HepG2 (cell line): Measurements from ENCODE around the gene CYP2S1. TPM values are rescaled to one million over a fixed set of nuclear protein-coding genes. Genes with fewer than 3 reads are reported as not detected.
A peak's percentile ranks its signal among the peaks of the same experiment; 100 is the strongest.

Experiments used
- AKAP8 ChIP-seq: sonication (generic); formaldehyde crosslinking; IDR thresholded peaks from 2 replicates; pipeline ENCODE4 v1.5.1; 2020; ENCODE audit warnings: mild to moderate bottlenecking, missing genetic modification reagents
- CREB1 ChIP-seq, 2 experiments: fragments of 450-650 bp in 1 of 2; IDR thresholded peaks; 2 replicates each; pipeline ENCODE4 v1.6.1; 2016 to 2017; ENCODE audit warnings: control low read depth in 1 of 2, mild to moderate bottlenecking in 1 of 2, missing compliant biosample characterization in 1 of 2, missing genetic modification characterization in 1 of 2
- DNMT1 ChIP-seq: sonication (generic); formaldehyde crosslinking; IDR thresholded peaks from 2 replicates; pipeline ENCODE4 v1.5.1; 2020; ENCODE audit warnings: mild to moderate bottlenecking, missing genetic modification reagents
- FOXA3 ChIP-seq: IDR thresholded peaks from 2 replicates; pipeline ENCODE4 v1.6.1; 2016; ENCODE audit warnings: missing genetic modification reagents, missing compliant biosample characterization
- GATAD1 ChIP-seq: IDR thresholded peaks from 2 replicates; pipeline ENCODE4 v1.6.1; 2016; ENCODE audit warnings: missing genetic modification reagents, missing compliant biosample characterization
- HCFC1 ChIP-seq: fragments of 150-350 bp; IDR thresholded peaks from 2 replicates; pipeline ENCODE4 v1.6.1; 2014; ENCODE audit warnings: low read depth, low read length
- IKZF4 ChIP-seq: sonication (generic); formaldehyde crosslinking; IDR thresholded peaks from 2 replicates; pipeline ENCODE4 v1.5.1; 2020; ENCODE audit warnings: borderline replicate concordance, mild to moderate bottlenecking, low read depth, missing genetic modification reagents; ENCODE audit errors: not compliant biosample characterization
- KDM2A ChIP-seq: sonication (generic); formaldehyde crosslinking; IDR thresholded peaks from 2 replicates; pipeline ENCODE4 v1.4.0; 2020; ENCODE audit warnings: low read depth, missing genetic modification reagents, borderline replicate concordance
- MEIS1 ChIP-seq: sonication (generic); formaldehyde crosslinking; IDR thresholded peaks from 2 replicates; pipeline ENCODE4 v1.9.0; 2021; ENCODE audit warnings: mild to moderate bottlenecking, missing genetic modification reagents, moderate library complexity, borderline replicate concordance
- MIXL1 ChIP-seq: IDR thresholded peaks from 2 replicates; pipeline ENCODE4 v1.6.1; 2016
- NFKBIZ ChIP-seq: IDR thresholded peaks from 2 replicates; pipeline ENCODE4 v1.6.1; 2018; ENCODE audit warnings: missing genetic modification reagents, missing compliant biosample characterization
- NR1H2 ChIP-seq: sonication (generic); formaldehyde crosslinking; IDR thresholded peaks from 2 replicates; pipeline ENCODE4 v1.8.1; 2022; ENCODE audit warnings: low read depth, missing genetic modification reagents, borderline replicate concordance
- TBX2 ChIP-seq: sonication (generic); formaldehyde crosslinking; IDR thresholded peaks from 2 replicates; pipeline ENCODE4 v1.5.0; 2020; ENCODE audit warnings: missing genetic modification reagents, mild to moderate bottlenecking, borderline replicate concordance
- ZFP36L1 ChIP-seq: sonication (generic); formaldehyde crosslinking; IDR thresholded peaks from 2 replicates; pipeline ENCODE4 v1.8.0; 2022; ENCODE audit warnings: mild to moderate bottlenecking, missing genetic modification reagents, moderate library complexity
- ZIK1 ChIP-seq: sonication (generic); formaldehyde crosslinking; IDR thresholded peaks from 2 replicates; pipeline ENCODE4 v1.5.0; 2020; ENCODE audit warnings: mild to moderate bottlenecking, low read depth, missing genetic modification reagents, borderline replicate concordance
- ZNF12 ChIP-seq: sonication (generic); formaldehyde crosslinking; IDR thresholded peaks from 2 replicates; pipeline ENCODE4 v1.5.0; 2020; ENCODE audit warnings: missing genetic modification reagents
- ZNF124 ChIP-seq: sonication (generic); formaldehyde crosslinking; IDR thresholded peaks from 2 replicates; pipeline ENCODE4 v1.4.0; 2020; ENCODE audit warnings: missing genetic modification reagents
- ZNF34 ChIP-seq: sonication (generic); formaldehyde crosslinking; IDR thresholded peaks from 2 replicates; pipeline ENCODE4 v1.4.0; 2020; ENCODE audit warnings: mild to moderate bottlenecking, missing genetic modification reagents, borderline replicate concordance
- ZNF605 ChIP-seq: sonication (generic); formaldehyde crosslinking; IDR thresholded peaks from 2 replicates; pipeline ENCODE4 v1.8.0; 2022; ENCODE audit warnings: mild to moderate bottlenecking, missing genetic modification reagents
- polyA plus RNA-seq, 8 experiments: library from polyadenylated mRNA; depleted of rRNA in 3 of 8; stranded (reverse) in 7 of 8; unstranded in 1 of 8; fragments of >200 nt; fragmentation: Illumina TruSeq in 4 of 8; extraction: Trizol in 4 of 8; gene quantifications; 2 replicates each; pipeline versions ENCODE4 v1.2.1 to v1.2.3, GENCODE V29; 2011 to 2016; ENCODE audit warnings: low read depth in 4 of 8, missing spikeins in 1 of 8, mixed read lengths in 1 of 8; ENCODE audit not compliant: insufficient read depth in 1 of 8
- total RNA-seq, 5 experiments: library from RNA; depleted of rRNA; stranded (reverse); fragments of >200 nt; fragmentation: Illumina TruSeq; extraction: Trizol; gene quantifications; 2 replicates each; pipeline ENCODE4 v1.2.3, GENCODE V29; 2016; ENCODE audit warnings: low read depth in 1 of 5
- TF ChIP-seq, protein P1 (sequence below): sonication (generic); formaldehyde crosslinking; IDR thresholded peaks from 2 replicates; pipeline ENCODE4 v1.5.0; 2020; ENCODE audit warnings: mild to moderate bottlenecking, low read depth, missing genetic modification reagents, borderline replicate concordance
- TF ChIP-seq, protein P2 (sequence below): sonication (generic); formaldehyde crosslinking; IDR thresholded peaks from 2 replicates; pipeline ENCODE4 v1.4.0; 2020; ENCODE audit warnings: mild to moderate bottlenecking, missing genetic modification reagents
- TF ChIP-seq, protein P3 (sequence below): IDR thresholded peaks from 2 replicates; pipeline ENCODE4 v1.6.1; 2016; ENCODE audit warnings: low read depth

The CYP2S1 gene
- total and polyA plus RNA-seq, 2 of the 13 experiments (the other 11 are each of a cell fraction or from before 2014, with no cell fraction given) = 0.09 to 2.1 TPM

DNA sequence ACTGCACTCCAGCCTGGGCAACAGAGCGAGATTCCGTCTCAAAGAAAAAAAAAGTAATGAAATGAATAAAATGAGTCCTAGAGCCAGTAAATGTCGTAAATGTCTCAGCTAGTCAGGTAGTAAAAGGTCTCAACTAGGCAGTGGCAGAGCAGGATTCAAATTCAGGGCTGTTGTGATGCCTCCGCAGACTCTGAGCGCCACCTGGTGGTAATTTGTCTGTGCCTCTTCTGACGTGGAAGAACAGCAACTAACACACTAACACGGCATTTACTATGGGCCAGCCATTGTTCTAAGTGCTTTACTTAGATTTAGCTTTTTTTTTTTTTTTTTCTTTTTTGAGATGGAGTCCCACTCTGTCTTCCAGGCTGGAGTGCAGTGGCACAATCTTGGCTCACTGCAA, 48.6 kb upstream of the CYP2S1 start (continued):
- TF ChIP-seq, protein P1, sequence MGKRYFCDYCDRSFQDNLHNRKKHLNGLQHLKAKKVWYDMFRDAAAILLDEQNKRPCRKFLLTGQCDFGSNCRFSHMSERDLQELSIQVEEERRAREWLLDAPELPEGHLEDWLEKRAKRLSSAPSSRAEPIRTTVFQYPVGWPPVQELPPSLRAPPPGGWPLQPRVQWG (CRISPR knock-in tag) = no peak
- no peak for TF ChIP-seq ZNF124
- TF ChIP-seq CREB1 (IDR thresholded peaks at IDR 0.05) = peak; percentile 39
- no peak for TF ChIP-seq CREB1 (CRISPR knock-in tag; IDR thresholded peaks at IDR 0.05)
- 0 out of 2 replicates have a peak, but pooled peaks have one; percentile 17 for TF ChIP-seq GATAD1 (CRISPR knock-in tag)
- no peak for TF ChIP-seq ZNF605 (CRISPR knock-in tag)
- no peak for TF ChIP-seq ZNF34 (CRISPR knock-in tag)
- no peak for TF ChIP-seq AKAP8
- TF ChIP-seq ZNF12 (CRISPR knock-in tag) = no peak
- TF ChIP-seq NR1H2 (CRISPR knock-in tag) = no peak
- no peak for TF ChIP-seq ZFP36L1 (CRISPR knock-in tag)
- TF ChIP-seq MIXL1 = 0 out of 2 replicates have a peak, but pooled peaks have one; percentile 30
- TF ChIP-seq, protein P2, sequence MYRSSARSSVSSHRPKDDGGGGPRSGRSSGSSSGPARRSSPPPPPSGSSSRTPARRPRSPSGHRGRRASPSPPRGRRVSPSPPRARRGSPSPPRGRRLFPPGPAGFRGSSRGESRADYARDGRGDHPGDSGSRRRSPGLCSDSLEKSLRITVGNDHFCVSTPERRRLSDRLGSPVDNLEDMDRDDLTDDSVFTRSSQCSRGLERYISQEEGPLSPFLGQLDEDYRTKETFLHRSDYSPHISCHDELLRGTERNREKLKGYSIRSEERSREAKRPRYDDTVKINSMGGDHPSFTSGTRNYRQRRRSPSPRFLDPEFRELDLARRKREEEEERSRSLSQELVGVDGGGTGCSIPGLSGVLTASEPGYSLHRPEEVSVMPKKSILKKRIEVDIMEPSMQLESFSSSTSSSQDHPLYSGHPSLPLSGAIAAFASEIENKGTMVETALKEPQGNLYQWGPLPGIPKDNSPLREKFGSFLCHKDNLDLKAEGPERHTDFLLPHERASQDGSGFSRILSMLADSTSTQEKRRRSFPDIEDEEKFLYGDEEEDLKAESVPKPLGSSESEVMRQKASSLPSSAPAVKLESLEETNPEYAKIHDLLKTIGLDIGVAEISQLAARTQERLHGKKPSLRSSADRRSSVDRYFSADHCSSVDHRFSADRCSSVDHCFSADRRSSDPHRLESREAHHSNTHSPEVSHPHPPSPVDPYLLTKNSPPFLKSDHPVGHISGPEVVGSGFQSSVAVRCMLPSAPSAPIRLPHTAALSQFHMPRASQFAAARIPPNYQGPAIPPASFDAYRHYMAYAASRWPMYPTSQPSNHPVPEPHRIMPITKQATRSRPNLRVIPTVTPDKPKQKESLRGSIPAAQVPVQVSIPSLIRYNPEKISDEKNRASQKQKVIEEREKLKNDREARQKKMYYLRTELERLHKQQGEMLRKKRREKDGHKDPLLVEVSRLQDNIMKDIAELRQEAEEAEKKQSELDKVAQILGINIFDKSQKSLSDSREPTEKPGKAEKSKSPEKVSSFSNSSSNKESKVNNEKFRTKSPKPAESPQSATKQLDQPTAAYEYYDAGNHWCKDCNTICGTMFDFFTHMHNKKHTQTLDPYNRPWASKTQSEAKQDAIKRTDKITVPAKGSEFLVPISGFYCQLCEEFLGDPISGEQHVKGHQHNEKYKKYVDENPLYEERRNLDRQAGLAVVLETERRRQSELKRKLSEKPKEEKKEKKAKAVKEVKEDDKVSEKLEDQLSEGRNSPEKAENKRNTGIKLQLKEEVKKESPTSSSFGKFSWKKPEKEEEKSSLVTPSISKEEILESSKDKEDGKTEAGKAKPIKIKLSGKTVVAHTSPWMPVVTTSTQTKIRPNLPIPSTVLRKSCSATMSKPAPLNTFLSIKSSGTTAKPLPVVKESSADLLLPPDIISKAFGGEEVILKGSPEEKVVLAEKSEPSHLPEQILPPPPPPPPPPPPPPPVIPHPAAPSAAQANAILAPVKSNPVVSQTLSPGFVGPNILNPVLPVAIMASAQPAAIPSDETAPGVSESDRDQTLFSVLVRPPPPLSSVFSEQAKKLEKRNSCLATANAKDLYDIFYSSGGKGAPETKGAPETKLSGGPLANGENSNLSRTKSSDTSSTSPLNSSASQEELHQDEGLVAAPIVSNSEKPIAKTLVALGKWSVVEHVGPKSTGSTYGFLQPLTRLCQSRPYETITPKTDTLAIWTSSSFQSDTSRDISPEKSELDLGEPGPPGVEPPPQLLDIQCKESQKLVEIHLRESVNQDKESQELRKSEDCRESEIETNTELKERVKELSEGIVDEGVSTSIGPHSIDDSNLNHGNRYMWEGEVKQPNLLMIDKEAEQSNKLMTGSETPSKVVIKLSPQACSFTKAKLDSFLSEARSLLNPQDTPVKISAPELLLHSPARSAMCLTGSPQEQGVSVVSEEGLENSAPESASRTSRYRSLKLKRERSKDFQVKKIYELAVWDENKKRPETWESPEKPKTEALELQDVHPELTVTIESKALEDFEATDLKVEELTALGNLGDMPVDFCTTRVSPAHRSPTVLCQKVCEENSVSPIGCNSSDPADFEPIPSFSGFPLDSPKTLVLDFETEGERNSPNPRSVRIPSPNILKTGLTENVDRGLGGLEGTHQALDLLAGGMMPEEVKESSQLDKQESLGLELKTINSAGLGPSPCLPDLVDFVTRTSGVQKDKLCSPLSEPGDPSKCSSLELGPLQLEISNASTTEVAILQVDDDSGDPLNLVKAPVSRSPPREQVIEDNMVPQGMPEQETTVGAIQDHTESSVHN (CRISPR knock-in tag) = no peak
- TF ChIP-seq IKZF4 (CRISPR knock-in tag) = no peak
- no peak for TF ChIP-seq HCFC1
- TF ChIP-seq FOXA3 = no peak
- TF ChIP-seq, protein P3, sequence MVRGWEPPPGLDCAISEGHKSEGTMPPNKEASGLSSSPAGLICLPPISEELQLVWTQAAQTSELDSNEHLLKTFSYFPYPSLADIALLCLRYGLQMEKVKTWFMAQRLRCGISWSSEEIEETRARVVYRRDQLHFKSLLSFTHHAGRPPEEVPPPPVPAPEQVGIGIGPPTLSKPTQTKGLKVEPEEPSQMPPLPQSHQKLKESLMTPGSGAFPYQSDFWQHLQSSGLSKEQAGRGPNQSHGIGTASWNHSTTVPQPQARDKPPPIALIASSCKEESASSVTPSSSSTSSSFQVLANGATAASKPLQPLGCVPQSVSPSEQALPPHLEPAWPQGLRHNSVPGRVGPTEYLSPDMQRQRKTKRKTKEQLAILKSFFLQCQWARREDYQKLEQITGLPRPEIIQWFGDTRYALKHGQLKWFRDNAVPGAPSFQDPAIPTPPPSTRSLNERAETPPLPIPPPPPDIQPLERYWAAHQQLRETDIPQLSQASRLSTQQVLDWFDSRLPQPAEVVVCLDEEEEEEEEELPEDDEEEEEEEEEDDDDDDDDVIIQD = no peak
- no peak for TF ChIP-seq TBX2 (CRISPR knock-in tag)
- no peak for TF ChIP-seq NFKBIZ
- no peak for TF ChIP-seq MEIS1 (CRISPR knock-in tag)
- 0 out of 2 replicates have a peak, but pooled peaks have one; percentile 31 for TF ChIP-seq KDM2A (CRISPR knock-in tag)
- no peak for TF ChIP-seq DNMT1 (CRISPR knock-in tag)
- TF ChIP-seq ZIK1 (CRISPR knock-in tag) = no peak
